Calu3 (cell line): Measurements from ENCODE around the gene GMDS. TPM values are rescaled to one million over a fixed set of nuclear protein-coding genes. Genes with fewer than 3 reads are reported as not detected.

Source experiments
- BruUV-seq: library from RNA; stranded (reverse); fragments of 400-500 nt; replicated peaks from 2 replicates; lab custom pipeline; 2021; lab: Mats Ljungman, UMichigan
- CTCF ChIA-PET: fragments of 300-600 bp; sonication (Branson Sonifier 250); formaldehyde crosslinking; loops from one replicate; lab custom pipeline; 2022; ENCODE audit warnings: antibody characterized with exemption; lab: Charles Lee
- DNase-seq: peaks from one replicate; pipeline ENCODE4 v3.0.0; 2022
- H3K27ac Mint-ChIP-seq: one replicate; pipeline ENCODE4 v1.8.0; 2022; ENCODE audit warnings: mixed read lengths; ENCODE audit not compliant: unreplicated experiment
- H3K27me3 Mint-ChIP-seq: one replicate; pipeline ENCODE4 v1.8.0; 2022; ENCODE audit warnings: mixed read lengths; ENCODE audit not compliant: unreplicated experiment
- H3K36me3 Mint-ChIP-seq: one replicate; pipeline ENCODE4 v1.8.0; 2022; ENCODE audit warnings: mild to moderate bottlenecking, moderate library complexity, mixed read lengths; ENCODE audit not compliant: insufficient read depth, unreplicated experiment
- H3K4me1 Mint-ChIP-seq: one replicate; pipeline ENCODE4 v1.8.0; 2022; ENCODE audit warnings: mild to moderate bottlenecking, low read depth, mixed read lengths; ENCODE audit not compliant: unreplicated experiment
- H3K4me3 Mint-ChIP-seq: one replicate; pipeline ENCODE4 v1.8.0; 2022; ENCODE audit warnings: mild to moderate bottlenecking, low read depth, moderate library complexity, mixed read lengths; ENCODE audit not compliant: unreplicated experiment
- H3K9me3 Mint-ChIP-seq: one replicate; pipeline ENCODE4 v1.8.0; 2022; ENCODE audit warnings: low read depth, mixed read lengths; ENCODE audit not compliant: unreplicated experiment
- intact Hi-C: fragments of 100-400 bp; cut with micrococcal nuclease; formaldehyde crosslinking; loops from one replicate; pipeline ENCODE4 v1.10.0; 2022; ENCODE audit not compliant: unreplicated experiment
- total RNA-seq: library from RNA; stranded (reverse); gene quantifications from 2 replicates; pipeline ENCODE4 v1.2.3, GENCODE V29; 2022
- TF ChIP-seq, protein P1 (sequence below): fragments of 200-600 bp; IDR thresholded peaks from one replicate; pipeline ENCODE4 v1.8.0; 2022; ENCODE audit warnings: antibody characterized with exemption; ENCODE audit not compliant: unreplicated experiment

The GMDS gene
- total RNA-seq, 1 experiment from 2014 or later = 58.2 TPM

DNA sequence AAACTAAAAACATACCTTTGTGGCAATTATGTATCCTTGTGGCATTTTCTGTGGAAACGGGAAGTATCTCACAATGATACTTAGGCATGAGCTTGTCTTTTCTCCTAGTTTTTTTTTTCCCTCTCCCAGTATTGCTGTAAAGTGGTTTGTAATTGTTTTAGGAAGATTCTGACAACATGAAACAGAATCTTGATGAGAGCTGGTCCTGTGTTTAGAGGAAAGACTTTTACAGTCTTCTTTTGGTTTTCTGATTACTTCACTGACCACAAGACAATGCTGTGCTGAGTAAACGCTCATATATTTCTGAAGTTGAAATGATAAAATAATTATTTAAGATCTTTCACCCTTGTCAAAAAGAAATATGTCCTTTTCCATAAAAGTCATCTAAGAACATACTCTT lies 434.5 kb downstream of the GMDS start:
- Mint-ChIP-seq H3K4me1 (no peaks in the 10 kb centered on the region), H3K36me3 (no peaks in the 10 kb centered on the region), H3K27ac (no peak overlapping the region), H3K27me3 (no peaks in the 10 kb centered on the region), H3K4me3 (no peak overlapping the region), H3K9me3 (no peaks in the 10 kb centered on the region)
- TF ChIP-seq, protein P1, sequence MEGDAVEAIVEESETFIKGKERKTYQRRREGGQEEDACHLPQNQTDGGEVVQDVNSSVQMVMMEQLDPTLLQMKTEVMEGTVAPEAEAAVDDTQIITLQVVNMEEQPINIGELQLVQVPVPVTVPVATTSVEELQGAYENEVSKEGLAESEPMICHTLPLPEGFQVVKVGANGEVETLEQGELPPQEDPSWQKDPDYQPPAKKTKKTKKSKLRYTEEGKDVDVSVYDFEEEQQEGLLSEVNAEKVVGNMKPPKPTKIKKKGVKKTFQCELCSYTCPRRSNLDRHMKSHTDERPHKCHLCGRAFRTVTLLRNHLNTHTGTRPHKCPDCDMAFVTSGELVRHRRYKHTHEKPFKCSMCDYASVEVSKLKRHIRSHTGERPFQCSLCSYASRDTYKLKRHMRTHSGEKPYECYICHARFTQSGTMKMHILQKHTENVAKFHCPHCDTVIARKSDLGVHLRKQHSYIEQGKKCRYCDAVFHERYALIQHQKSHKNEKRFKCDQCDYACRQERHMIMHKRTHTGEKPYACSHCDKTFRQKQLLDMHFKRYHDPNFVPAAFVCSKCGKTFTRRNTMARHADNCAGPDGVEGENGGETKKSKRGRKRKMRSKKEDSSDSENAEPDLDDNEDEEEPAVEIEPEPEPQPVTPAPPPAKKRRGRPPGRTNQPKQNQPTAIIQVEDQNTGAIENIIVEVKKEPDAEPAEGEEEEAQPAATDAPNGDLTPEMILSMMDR = no peak
- no TSS peak for BruUV-seq
- DNase-seq = no peak
- CTCF ChIA-PET = no interaction called here
- intact Hi-C loops = no loop called here

DNA sequence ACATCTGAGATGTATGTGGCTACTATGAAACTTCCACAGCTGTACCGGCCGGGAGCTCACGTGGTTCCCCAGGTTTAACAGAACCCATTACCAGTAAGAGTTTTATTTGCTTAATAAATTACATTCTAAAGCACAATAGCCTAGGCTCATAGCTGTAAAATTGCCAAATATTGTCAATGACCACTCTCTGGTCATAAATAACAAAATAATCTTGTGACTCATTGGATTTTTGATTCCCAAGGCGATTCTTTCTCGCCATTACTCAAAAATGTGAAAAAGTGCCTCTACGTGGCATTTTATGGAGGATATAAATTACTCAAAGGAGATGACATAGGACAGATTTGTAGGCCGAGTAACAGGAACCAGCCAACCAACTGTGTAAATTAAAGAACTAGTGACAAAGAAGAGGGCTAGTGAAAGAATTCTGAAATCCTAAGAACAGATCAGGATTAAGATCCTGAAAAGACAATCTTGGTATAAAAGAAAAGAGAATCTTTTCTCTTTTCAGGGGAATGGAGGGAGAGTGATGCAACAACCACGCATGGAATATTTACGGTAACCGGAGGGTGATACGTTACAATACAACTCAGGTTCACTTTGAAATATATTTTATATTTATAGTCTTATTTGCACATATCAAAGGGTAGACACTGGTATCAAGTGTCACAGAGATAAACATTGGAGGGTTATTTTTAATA lies 436.0 kb downstream of the GMDS start:
- Mint-ChIP-seq H3K9me3 (no peaks in the 10 kb centered on the region), H3K4me3 (no peak overlapping the region), H3K27me3 (no peaks in the 10 kb centered on the region), H3K4me1 (no peaks in the 10 kb centered on the region), H3K36me3 (no peaks in the 10 kb centered on the region), H3K27ac (no peak overlapping the region)
- TF ChIP-seq, protein P1 = no peak
- DNase-seq = no peak
- intact Hi-C loops = no loop called here
- CTCF ChIA-PET = no interaction called here
- BruUV-seq = no TSS peak

DNA sequence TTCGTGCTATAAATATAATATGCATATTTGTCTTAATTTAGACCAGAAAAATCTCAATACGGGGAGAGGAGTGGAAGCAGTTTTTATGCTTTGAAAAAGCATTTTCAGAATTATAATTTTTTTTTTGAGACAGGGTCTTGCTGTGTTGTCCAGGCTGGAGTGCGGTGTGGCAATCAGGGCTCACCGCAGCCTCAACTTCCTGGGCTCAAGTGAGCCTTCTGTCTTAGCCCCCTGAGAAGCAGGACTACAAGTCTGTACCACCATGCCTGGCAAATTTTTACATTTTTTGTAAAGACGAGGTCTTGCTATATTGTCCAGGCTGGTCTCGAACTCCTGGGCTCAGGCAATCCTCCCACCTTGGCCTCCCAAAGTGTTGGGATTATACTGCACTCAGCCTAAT lies 438.5 kb downstream of the GMDS start:
- H3K27ac Mint-ChIP-seq = no peak overlapping the region
- CTCF ChIA-PET = no interaction called here
- TF ChIP-seq, protein P1 = no peak
- no peak for DNase-seq
- H3K27me3 Mint-ChIP-seq = no peaks in the 10 kb centered on the region
- no TSS peak for BruUV-seq
- H3K4me3 Mint-ChIP-seq = no peak overlapping the region
- H3K9me3 Mint-ChIP-seq = no peaks in the 10 kb centered on the region
- peaks cover 12% of the 10 kb centered on the region for H3K4me1 Mint-ChIP-seq
- intact Hi-C loops = no loop called here
- no peaks in the 10 kb centered on the region for H3K36me3 Mint-ChIP-seq

DNA sequence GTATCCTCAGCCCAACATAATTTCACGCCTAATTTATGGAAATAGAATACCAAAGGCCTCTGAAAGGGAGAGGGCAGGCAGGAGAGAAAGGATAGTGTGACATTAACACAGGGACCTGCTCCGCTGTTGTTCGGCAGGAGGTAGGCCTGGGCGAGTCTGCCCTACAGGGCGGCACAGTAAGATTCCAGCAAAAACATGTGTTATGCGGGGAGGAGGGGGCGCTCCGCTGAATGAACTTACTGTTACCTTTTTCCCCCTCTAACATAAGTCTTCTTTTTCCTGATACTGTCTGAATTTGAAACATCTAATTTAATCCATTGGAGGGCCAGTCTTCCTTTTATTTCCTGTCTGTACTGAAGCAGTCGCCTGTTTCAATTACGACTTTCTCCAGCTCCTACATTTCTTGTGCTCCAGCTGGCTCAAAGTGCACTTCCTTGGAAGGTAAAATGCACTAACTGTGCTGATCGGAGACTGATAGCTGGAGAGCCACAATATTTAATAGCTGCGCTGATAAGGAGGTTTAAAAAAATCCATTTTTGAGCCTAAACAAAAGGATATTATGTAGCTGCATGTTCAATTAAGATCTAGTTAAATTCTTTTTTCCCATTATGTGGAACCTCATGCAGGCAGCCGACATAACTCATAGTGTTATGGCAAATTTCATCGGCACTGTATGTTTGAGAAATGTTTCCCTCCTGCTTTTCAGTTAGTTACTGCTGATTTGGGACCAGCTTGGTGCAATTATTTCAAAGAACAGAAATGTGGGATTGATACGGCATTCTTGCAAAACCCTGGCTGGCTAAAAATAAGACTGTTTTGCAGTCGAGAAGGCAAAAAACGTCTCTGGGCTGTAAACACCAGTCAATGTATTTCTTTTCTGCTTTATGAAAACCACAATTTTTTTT lies 442.7 kb downstream of the GMDS start:
- peaks cover 5% of the 10 kb centered on the region for H3K36me3 Mint-ChIP-seq
- peaks cover 12% of the 10 kb centered on the region for H3K4me1 Mint-ChIP-seq
- CTCF ChIA-PET = interaction anchor here (1.1 kb wide), 1 partner anchor 35 kb away, joined by 3 read pairs; no protein-coding TSS in a partner anchor
- H3K9me3 Mint-ChIP-seq = no peaks in the 10 kb centered on the region
- TF ChIP-seq, protein P1 = no peak
- peak; percentile 14 for DNase-seq
- no TSS peak for BruUV-seq
- intact Hi-C loops = no loop called here
- peak overlapping the region; percentile 21 for H3K4me3 Mint-ChIP-seq
- peak overlapping the region; percentile 33 for H3K27ac Mint-ChIP-seq
- H3K27me3 Mint-ChIP-seq = no peaks in the 10 kb centered on the region
